K562 (cell line): ENCODE data around the gene STK36.

Experiments used
- BHLHE40 ChIP-seq: IDR thresholded peaks from 2 replicates; pipeline ENCODE4 v1.6.1; 2011; ENCODE audit warnings: low read length, improper control_type of control experiment
- EZH2 ChIP-seq: IDR thresholded peaks from 2 replicates; pipeline ENCODE4 v1.6.1; 2012; ENCODE audit warnings: low read depth, mild to moderate bottlenecking, inconsistent platforms, low read length, borderline replicate concordance
- FOSL1 ChIP-seq: fragments of 200-800 bp; sonication (Bioruptor generic); conservative IDR thresholded peaks from 2 replicates; pipeline ENCODE4 v1.6.1; 2016; ENCODE audit warnings: missing genetic modification characterization, missing compliant biosample characterization
- HIVEP1 ChIP-seq: fragments of 250-450 bp; sonication (Bioruptor Pico); IDR thresholded peaks from 2 replicates; pipeline ENCODE4 v1.4.0; 2020; ENCODE audit warnings: mild to moderate bottlenecking
- KAT2B ChIP-seq: IDR thresholded peaks from one replicate; pipeline ENCODE4 v1.6.1; 2012; ENCODE audit warnings: low read depth, mild to moderate bottlenecking, control low read depth, inconsistent platforms, low read length, moderate library complexity
- KLF1 ChIP-seq: fragments of 450-650 bp; IDR thresholded peaks from 2 replicates; pipeline ENCODE4 v1.6.1; 2016; ENCODE audit warnings: missing genetic modification characterization, missing compliant biosample characterization
- MTF1 ChIP-seq: fragments of 250-450 bp; sonication (Bioruptor Pico); IDR thresholded peaks from 2 replicates; pipeline ENCODE4 v1.9.0; 2021; ENCODE audit warnings: moderate library complexity, mild to moderate bottlenecking, inconsistent platforms, borderline replicate concordance
- MYBL2 ChIP-seq, 2 experiments: fragments of 450-650 bp in 1 of 2; sonication (generic) in 1 of 2; formaldehyde crosslinking in 1 of 2; IDR thresholded peaks; 2 replicates each; pipeline versions ENCODE4 v1.6.1 to v1.8.1; 2017 to 2022; ENCODE audit warnings: borderline replicate concordance in 1 of 2, inconsistent platforms in 1 of 2, low read depth in 1 of 2, mild to moderate bottlenecking in 1 of 2, missing genetic modification reagents in 1 of 2, moderate library complexity in 1 of 2
- PCBP2 ChIP-seq: fragments of 200-400 bp; formaldehyde crosslinking; IDR thresholded peaks from 2 replicates; pipeline ENCODE4 v1.6.1; 2018; ENCODE audit warnings: low read length, low read depth, mild to moderate bottlenecking, moderate library complexity; ENCODE audit not compliant: poor library complexity, severe bottlenecking
- TF ChIP-seq, protein P1 (sequence below), 3 experiments: IDR thresholded peaks in 2 of 3; conservative IDR thresholded peaks in 1 of 3; 2 replicates each; pipeline ENCODE4 v1.5.1; 2011 to 2012; ENCODE audit warnings: low read length in 3 of 3, mild to moderate bottlenecking in 3 of 3, control low read depth in 2 of 3, improper control_type of control experiment in 1 of 3, inconsistent platforms in 1 of 3, low read depth in 1 of 3, mixed read lengths in 1 of 3, moderate library complexity in 1 of 3; ENCODE audit not compliant: insufficient read depth in 2 of 3
- TF ChIP-seq, protein P2 (sequence below): fragments of 250-450 bp; sonication (Bioruptor Pico); IDR thresholded peaks from 2 replicates; pipeline ENCODE4 v1.4.0; 2020; ENCODE audit warnings: mild to moderate bottlenecking
- TF ChIP-seq, protein P3 (sequence below): sonication (generic); formaldehyde crosslinking; IDR thresholded peaks from 2 replicates; pipeline ENCODE4 v1.8.1; 2023; ENCODE audit warnings: mild to moderate bottlenecking, missing genetic modification reagents, moderate library complexity
- TF ChIP-seq, protein P4 (sequence below): fragments of 450-650 bp; formaldehyde crosslinking; IDR thresholded peaks from 2 replicates; pipeline ENCODE4 v1.4.0; 2022; ENCODE audit warnings: missing genetic modification characterization

DNA sequence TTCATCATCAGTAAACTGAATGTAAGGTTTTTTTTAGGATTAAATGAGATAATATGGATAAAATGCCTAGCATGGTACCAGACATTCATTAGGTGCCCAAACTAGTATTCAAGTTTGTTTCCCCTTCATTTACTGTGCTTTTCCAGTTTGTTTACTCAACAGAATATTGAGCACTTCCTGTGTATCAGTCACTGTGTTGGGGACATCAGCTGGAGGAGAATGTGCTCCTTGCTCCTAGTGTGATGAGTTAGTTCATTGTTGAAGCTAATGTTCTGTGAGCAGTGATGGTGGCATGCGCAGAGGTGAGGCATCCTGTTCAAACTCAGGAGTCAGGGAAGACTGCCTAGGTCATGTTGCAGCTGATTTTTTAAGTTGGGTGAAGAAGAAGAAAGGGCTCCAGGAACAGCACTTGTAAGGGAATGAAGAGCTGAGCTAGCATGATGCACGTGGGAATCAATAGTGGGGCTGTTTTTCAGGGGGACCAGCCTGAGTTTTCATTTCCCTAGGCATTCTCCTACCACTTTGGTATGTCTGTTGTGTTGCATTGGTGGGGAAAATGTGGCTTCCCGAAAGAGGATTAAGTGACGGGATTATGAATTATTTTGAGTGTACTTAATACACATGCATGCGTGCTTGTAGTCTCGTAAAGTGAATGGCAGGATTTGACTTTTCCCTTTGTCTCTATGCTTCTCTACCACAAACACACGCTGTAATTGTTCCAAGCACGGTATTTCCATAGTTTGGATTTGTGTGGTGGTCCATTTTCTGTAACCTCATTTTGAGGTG, 62.5 kb downstream of the STK36 start:
- TF ChIP-seq PCBP2 (no peak), KAT2B (no peak), MYBL2 (IDR thresholded peaks at IDR 0.05; ENCODE audit: low read depth) (no peak), MYBL2 (CRISPR knock-in tag; IDR thresholded peaks at IDR 0.05; ENCODE audit: borderline replicate concordance) (no peak), EZH2 (no peak), HIVEP1 (CRISPR knock-in tag) (no peak), BHLHE40 (no peak), MTF1 (CRISPR knock-in tag) (no peak), FOSL1 (tag) (no peak), KLF1 (tag) (no peak)
- TF ChIP-seq, protein P1, sequence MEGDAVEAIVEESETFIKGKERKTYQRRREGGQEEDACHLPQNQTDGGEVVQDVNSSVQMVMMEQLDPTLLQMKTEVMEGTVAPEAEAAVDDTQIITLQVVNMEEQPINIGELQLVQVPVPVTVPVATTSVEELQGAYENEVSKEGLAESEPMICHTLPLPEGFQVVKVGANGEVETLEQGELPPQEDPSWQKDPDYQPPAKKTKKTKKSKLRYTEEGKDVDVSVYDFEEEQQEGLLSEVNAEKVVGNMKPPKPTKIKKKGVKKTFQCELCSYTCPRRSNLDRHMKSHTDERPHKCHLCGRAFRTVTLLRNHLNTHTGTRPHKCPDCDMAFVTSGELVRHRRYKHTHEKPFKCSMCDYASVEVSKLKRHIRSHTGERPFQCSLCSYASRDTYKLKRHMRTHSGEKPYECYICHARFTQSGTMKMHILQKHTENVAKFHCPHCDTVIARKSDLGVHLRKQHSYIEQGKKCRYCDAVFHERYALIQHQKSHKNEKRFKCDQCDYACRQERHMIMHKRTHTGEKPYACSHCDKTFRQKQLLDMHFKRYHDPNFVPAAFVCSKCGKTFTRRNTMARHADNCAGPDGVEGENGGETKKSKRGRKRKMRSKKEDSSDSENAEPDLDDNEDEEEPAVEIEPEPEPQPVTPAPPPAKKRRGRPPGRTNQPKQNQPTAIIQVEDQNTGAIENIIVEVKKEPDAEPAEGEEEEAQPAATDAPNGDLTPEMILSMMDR (IDR thresholded peaks at IDR 0.05 in 2 of 3, conservative IDR thresholded peaks at IDR 0.05 in 1 of 3; ENCODE audit: insufficient read depth in 2 of 3, low read depth in 1 of 3, low read length in 3 of 3) = no peak
- TF ChIP-seq, protein P2, sequence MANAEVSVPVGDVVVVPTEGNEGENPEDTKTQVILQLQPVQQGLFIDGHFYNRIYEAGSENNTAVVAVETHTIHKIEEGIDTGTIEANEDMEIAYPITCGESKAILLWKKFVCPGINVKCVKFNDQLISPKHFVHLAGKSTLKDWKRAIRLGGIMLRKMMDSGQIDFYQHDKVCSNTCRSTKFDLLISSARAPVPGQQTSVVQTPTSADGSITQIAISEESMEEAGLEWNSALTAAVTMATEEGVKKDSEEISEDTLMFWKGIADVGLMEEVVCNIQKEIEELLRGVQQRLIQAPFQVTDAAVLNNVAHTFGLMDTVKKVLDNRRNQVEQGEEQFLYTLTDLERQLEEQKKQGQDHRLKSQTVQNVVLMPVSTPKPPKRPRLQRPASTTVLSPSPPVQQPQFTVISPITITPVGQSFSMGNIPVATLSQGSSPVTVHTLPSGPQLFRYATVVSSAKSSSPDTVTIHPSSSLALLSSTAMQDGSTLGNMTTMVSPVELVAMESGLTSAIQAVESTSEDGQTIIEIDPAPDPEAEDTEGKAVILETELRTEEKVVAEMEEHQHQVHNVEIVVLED (CRISPR knock-in tag) = no peak
- TF ChIP-seq, protein P3, sequence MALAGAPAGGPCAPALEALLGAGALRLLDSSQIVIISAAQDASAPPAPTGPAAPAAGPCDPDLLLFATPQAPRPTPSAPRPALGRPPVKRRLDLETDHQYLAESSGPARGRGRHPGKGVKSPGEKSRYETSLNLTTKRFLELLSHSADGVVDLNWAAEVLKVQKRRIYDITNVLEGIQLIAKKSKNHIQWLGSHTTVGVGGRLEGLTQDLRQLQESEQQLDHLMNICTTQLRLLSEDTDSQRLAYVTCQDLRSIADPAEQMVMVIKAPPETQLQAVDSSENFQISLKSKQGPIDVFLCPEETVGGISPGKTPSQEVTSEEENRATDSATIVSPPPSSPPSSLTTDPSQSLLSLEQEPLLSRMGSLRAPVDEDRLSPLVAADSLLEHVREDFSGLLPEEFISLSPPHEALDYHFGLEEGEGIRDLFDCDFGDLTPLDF = no peak
- TF ChIP-seq, protein P4, sequence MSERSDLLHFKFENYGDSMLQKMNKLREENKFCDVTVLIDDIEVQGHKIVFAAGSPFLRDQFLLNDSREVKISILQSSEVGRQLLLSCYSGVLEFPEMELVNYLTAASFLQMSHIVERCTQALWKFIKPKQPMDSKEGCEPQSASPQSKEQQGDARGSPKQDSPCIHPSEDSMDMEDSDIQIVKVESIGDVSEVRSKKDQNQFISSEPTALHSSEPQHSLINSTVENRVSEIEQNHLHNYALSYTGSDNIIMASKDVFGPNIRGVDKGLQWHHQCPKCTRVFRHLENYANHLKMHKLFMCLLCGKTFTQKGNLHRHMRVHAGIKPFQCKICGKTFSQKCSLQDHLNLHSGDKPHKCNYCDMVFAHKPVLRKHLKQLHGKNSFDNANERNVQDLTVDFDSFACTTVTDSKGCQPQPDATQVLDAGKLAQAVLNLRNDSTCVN (CRISPR knock-in tag) = no peak
